ENCODE data around the gene PEX5L.
A peak's percentile ranks its signal among the peaks of the same experiment; 100 is the strongest.

Gene PEX5L

GRCh38 chr3:179772297-179772696 is 264.4 kb downstream of the PEX5L start:
- no peak for DNase-seq (ENCODE audit: low spot score)

- no peak for DNase-seq (ENCODE audit: low spot score)
Measured at GRCh38 chr3:179771797-179772196, 264.9 kb downstream of the PEX5L start.

DNA sequence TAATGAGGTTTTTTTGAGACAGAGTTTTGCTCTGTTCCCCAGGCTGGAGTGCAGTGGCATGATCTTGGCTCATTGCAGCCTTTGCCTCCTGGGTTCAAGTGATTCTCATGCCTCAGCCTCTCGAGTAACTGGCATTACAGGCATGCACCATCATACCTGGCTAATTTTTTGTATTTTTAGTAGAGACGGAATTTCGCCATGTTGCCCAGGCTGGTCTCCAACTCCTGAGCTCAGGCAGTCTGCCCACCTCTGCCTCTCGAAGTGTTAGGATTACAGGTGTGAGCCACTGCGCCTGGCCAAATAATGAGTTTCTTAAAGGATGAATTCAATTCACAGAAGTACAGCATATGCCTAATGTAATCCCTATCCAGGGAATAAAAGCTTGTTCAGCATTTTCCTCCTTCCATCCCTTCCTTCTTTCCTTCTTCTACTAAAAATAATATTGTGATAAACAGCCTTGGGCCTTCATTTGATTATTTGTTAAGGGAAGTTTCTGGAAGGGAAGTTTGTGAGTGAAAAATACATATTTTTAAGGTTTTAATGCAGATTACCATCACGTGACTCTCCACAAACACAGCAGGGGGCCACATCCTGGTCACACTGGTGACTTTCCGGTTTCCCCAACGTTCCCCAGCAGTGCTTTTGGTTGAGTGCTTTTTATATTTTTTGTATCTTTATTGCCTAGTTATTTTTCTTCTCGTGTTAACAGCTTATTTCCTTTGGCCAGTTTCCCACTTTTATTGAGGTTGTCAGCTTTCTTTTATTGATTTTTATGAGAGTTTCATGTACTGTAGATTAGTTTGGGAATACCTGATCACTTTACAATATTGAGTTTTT is 267.1 kb downstream of the PEX5L start:
- DNase-seq (ENCODE audit: low spot score): no peak

GRCh38 chr3:179768080-179768479 is 268.7 kb downstream of the PEX5L start:
- peak; percentile 80 for DNase-seq (ENCODE audit: low spot score)

DNA sequence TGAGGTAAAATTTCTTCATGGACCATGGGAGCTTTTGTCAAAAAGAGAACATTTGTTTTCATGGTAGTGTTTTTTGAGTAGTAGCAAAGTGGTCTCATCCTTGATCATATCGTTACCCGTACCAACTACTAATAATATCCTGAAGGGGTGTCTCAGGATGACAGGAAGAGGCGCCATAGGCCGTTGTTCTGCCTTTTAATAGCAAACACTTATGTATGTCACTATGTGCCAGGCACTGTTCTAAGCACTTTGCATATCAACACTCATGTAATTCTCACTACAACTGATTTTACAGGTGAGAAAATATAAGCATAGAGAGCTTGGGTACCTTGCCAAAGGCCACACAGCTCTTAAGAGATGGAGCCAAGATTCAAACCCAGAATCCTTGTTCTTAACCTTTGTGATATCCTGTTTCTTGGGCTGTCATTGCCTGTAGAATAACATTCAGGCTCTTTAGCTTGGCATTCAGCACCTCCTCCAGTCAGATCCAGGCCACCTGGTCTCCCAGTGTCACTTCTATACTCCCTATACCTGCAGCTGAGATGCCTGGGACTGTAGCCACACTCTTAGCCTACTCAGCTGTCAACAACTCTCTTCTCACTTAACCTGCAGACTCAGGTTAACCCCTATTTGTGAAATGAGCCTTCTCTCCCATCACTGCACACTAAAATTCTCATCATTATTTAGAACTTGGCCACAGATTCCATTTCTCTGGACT is 270.2 kb downstream of the PEX5L start:
- no peak for DNase-seq (ENCODE audit: low spot score)

- no peak for DNase-seq (ENCODE audit: low spot score)
Measured at GRCh38 chr3:179765396-179765795, 271.3 kb downstream of the PEX5L start.

GRCh38 chr3:179760944-179761343 is 275.8 kb downstream of the PEX5L start:
- no peak for DNase-seq (ENCODE audit: low spot score)

DNA sequence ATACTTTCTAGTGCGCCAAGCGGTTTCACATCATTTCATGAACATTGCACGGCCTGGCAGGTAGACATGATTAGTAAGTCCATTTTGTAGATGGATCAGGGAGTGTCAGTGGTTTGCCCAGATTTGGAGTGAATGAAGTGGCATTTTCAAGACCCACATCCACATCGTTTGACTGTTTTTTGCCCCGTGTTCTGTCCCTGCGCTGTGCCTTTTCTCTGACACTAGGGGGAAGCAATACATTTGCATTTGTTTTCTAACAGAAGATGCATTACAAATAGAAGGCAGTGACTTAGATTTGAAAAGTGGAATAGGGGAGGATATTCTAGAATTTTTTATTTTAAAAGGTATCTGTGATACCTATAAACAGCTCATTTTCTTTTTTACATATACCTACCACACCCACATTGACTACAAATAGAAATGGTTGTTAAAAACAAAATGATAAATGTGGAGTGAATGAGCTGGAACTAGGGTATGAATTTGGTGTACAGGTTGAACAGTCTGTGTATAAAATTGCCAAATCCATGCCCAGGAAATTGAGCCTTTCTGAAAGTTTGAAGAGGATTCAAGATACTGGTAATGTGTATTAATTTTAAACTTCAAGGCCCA is 285.9 kb downstream of the PEX5L start:
- DNase-seq (ENCODE audit: low spot score): peak; percentile 40

DNA sequence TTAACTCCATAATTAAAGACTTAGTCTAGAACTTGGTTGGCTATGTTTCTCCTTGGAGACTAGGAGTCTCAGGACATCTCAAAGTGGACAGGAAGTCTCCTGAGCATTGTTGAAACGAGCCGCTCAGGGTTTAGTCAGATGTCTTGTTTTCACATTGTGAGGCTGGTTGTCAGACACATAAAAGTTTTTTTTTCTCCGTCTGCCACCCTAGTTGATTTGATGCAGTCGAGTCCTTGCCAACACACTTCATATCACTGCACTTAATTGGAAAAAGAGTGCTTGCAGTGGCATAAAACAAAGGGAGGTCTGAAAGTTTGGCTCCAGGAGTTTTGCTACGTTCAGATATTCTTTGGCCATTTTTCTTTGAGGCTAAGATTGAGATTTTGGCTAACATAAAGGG is 291.0 kb downstream of the PEX5L start:
- no peak for DNase-seq (ENCODE audit: low spot score)

GRCh38 chr3:179745079-179745478 is 291.7 kb downstream of the PEX5L start:
- DNase-seq (ENCODE audit: low spot score): no peak

Measured in AG08396 (cell line).